ENCODE measurements around the gene MPP7. TPM values are rescaled to one million over a fixed set of nuclear protein-coding genes. Genes with fewer than 3 reads are reported as not detected.

The MPP7 gene
- total RNA-seq, 4 donors from 2014 or later = 3.8 to 10.7 (median 6.4) TPM

DNA sequence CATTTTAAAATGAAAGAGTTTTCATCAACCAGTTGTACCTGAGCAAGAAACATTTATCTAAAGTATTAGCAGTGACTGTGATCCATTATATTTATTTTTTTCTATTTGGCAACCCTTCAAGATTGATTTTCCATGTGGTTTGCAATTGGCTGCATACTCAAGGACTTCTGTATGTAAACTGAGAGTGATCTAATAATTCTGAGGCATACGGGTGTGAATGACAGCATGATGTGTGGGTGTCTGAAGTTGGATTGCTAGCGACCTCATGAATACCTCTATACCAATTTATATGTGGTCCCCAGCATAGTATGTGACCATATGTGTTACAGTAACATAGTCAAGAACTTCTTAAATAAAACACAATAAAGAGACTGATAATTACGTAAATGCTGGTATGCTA lies 8.2 kb upstream of the MPP7 start:
- DNase-seq (no peak), ATAC-seq (no peak)
- in situ Hi-C loops (cut with MboI; ENCODE audit: low sequenced_read_pairs in 4 of 4) (no loop called here), intact Hi-C loops (cut with DNase I; ENCODE audit: low total_unique reads) (no loop called here)
- TF ChIP-seq CTCF (IDR thresholded peaks at IDR 0.05 in 4 of 5, conservative IDR thresholded peaks at IDR 0.05 in 1 of 5) (no peak), POLR2A (IDR thresholded peaks at IDR 0.05) (no peak)
- no peaks in the 10 kb centered on the region for H3K4me1 ChIP-seq
- H3K4me3 ChIP-seq = no peak overlapping the region
- no peaks in the 10 kb centered on the region for H3K36me3 ChIP-seq
- H3K27me3 ChIP-seq = no peaks in the 10 kb centered on the region
- no peaks in the 10 kb centered on the region for H3K9me3 ChIP-seq
- H3K27ac ChIP-seq = no peak overlapping the region

GRCh38 chr10:28307267-28307666 lies 4.4 kb upstream of the MPP7 start:
- no peak overlapping the region for H3K4me3 ChIP-seq
- TF ChIP-seq POLR2A (IDR thresholded peaks at IDR 0.05) (no peak), CTCF (IDR thresholded peaks at IDR 0.05 in 4 of 5, conservative IDR thresholded peaks at IDR 0.05 in 1 of 5) (no peak)
- no peaks in the 10 kb centered on the region for H3K27me3 ChIP-seq
- peaks cover 10 to 12% of the 10 kb centered on the region in 2 donors for H3K4me1 ChIP-seq
- no peaks in the 10 kb centered on the region for H3K36me3 ChIP-seq
- intact Hi-C loops (cut with DNase I; ENCODE audit: low total_unique reads) (no loop called here), in situ Hi-C loops (cut with MboI; ENCODE audit: low sequenced_read_pairs in 4 of 4) (loop anchor here in 1 of 4 donors (10.0 kb wide), 1 partner anchor 78 kb away; no protein-coding TSS in a partner anchor)
- no peak overlapping the region for H3K27ac ChIP-seq
- H3K9me3 ChIP-seq = no peaks in the 10 kb centered on the region
- ATAC-seq = no peak
- no peak for DNase-seq

DNA sequence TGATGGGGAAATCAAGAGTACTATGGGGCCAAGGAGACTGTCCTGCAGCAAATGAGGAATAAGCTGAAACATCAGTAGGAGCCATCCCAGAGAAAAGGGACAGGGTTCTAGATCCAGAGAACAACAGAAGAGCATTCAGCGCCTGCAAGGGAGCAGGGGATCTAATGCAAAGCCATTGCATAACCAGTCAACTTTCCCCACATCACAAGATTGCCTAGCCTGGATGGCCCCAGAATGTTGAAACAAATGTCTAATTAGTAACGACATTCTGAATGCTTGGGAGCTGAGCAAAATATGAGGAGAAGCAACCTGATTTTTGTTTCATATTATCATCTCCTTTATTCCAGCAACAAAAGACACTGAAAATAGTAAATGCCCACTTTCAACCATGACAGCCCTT lies 2.7 kb upstream of the MPP7 start:
- Histone ChIP-seq H3K27me3 (no peaks in the 10 kb centered on the region), H3K27ac (no peak overlapping the region), H3K36me3 (no peaks in the 10 kb centered on the region), H3K4me3 (no peak overlapping the region), H3K9me3 (no peaks in the 10 kb centered on the region), H3K4me1 (peaks cover 16 to 23% of the 10 kb centered on the region in 2 donors)
- intact Hi-C loops (cut with DNase I; ENCODE audit: low total_unique reads) = no loop called here
- DNase-seq = no peak
- no peak for ATAC-seq
- in situ Hi-C loops (cut with MboI; ENCODE audit: low sequenced_read_pairs in 4 of 4) = loop anchor here in 1 of 4 donors (10.0 kb wide), 1 partner anchor 79 kb away; no protein-coding TSS in a partner anchor
- TF ChIP-seq POLR2A (IDR thresholded peaks at IDR 0.05) (no peak), CTCF (IDR thresholded peaks at IDR 0.05 in 4 of 5, conservative IDR thresholded peaks at IDR 0.05 in 1 of 5) (no peak)

DNA sequence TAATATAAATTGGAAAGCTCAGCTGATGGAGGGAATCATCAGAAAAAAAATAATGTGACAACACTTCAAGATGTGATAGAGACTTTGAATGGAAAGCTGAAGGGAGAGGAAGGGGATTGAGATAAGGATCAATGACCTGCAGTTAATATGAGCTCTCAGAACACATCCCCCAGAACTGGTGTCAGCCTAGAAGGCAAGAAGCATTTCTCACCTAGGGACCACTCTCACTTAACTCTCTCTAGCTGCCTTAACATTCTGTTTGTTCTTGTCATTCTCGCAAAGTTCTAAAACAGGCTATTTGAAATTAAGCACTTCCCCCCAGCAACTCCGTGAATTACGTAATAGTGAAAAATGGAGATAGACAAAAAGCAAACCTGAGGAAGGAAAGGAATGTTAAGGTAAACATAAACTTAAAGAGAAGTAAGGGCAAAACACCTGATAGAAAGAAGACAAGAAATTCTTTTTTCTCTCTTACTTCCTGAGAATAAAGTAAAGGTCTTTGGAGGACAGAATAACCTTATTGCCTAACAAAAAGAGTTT lies 1.2 kb upstream of the MPP7 start:
- TF ChIP-seq CTCF (IDR thresholded peaks at IDR 0.05 in 4 of 5, conservative IDR thresholded peaks at IDR 0.05 in 1 of 5) = no peak
- TF ChIP-seq POLR2A (IDR thresholded peaks at IDR 0.05) = no peak
- in situ Hi-C loops (cut with MboI; ENCODE audit: low sequenced_read_pairs in 4 of 4) (loop anchor here in 1 of 4 donors (10.0 kb wide), 1 partner anchor 81 kb away; no protein-coding TSS in a partner anchor), intact Hi-C loops (cut with DNase I; ENCODE audit: low total_unique reads) (no loop called here)
- H3K36me3 ChIP-seq = no peaks in the 10 kb centered on the region
- H3K9me3 ChIP-seq = no peaks in the 10 kb centered on the region
- no peaks in the 10 kb centered on the region for H3K27me3 ChIP-seq
- H3K4me3 ChIP-seq = peak overlapping the region in 2 of 4 donors; percentile 78 to 87
- ATAC-seq = no peak
- peaks cover 16 to 23% of the 10 kb centered on the region in 2 donors for H3K4me1 ChIP-seq
- H3K27ac ChIP-seq = no peak overlapping the region
- DNase-seq = no peak

Measured in gastrocnemius medialis (tissue), 4 donors.